Measurements from ENCODE around the gene ACTL10.
"Not testable (repeated sequence)": the region's sequence is repeated elsewhere in the genome, so short reads cannot be mapped to it uniquely, and the experiment has no call there.

ACTL10 gene

DNA sequence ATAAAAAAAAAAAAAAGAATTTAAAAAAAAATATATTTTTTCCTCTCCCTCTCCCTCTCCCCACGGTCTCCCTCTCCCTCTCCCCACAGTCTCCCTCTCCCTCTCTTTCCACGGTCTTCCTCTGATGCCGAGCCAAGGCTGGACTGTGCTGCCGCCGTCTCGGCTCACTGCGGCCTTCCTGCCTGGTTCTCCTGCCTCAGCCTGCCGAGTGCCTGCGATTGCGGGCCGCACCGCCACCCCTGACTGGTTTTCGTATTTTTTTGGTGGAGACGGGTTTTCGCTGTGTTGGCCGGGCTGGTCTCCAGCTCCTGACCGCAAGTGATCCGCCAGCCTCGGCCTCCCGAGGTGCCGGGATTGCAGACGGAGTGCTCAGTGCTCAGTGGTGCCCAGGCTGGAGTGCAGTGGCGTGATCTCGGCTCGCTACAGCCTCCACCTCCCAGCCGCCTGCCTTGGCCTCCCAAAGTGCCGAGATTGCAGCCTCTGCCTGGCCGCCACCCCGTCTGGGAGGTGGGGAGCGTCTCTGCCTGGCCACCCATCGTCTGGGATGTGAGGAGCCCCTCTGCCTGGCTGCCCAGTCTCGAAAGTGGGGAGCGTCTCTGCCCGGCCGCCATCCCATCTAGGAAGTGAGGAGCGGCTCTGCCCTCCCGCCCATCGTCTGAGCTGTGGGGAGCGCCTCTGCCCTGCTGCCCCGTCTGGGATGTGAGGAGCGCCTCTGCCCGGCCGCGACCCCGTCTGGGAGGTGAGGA, 34.1 kb downstream of the ACTL10 start:
- DNase-seq = not testable (repeated sequence)

DNA sequence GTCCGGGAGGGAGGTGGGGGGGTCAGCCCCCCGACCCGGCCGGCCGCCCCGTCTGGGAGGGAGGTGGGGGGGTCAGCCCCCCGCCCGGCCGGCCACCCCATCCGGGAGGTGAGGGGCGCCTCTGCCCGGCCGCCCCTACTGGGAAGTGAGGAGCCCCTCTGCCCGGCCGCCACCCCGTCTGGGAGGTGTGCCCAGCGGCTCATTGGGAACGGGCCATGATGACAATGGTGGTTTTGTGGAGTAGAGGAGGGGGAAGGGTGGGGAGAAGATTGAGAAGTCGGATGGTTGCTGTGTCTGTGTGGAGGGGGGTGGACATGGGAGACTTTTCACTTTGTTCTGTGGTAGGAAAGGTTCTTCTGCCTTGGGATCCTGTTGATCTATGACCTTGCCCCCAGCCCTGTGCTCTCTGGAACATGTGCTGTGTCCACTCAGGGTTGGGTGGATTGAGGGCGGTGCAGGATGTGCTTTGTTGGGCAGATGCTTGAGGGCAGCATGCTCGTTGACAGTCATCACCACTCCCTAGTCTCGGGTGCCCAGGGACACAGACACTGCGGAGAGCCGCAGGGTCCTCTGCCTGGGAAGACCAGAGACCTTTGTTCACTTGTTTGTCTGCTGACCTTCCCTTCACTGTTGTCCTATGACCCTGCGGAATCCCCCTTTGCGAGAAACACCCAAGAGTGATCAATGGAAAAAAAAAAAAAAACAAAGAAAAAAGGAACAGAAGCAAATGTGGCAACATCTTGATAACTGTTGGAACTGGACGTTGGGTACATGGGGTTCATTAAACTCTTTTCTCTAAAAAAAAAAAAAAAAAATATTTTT, 35.1 kb downstream of the ACTL10 start:
- DNase-seq = no peak

DNA sequence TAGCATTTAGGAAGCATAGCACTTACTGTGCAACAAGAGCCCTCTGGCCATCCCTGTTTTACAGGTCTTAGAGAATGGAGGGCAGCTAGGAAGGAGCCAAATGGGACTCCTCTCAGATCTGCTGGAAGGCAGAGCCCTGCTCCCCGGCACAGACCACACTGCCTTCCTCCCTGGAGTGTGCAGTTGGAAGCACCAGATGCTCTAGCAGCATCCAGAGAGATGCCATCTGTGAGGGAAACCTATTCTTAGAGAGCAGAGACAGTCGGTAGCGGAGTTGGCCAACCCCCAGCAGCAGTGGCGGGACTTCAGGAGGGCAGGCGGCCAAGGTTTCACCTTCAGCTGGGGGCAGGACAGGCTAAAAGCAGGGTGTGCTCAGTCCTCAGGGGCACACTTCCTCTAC, 36.1 kb downstream of the ACTL10 start:
- DNase-seq = no peak

DNA sequence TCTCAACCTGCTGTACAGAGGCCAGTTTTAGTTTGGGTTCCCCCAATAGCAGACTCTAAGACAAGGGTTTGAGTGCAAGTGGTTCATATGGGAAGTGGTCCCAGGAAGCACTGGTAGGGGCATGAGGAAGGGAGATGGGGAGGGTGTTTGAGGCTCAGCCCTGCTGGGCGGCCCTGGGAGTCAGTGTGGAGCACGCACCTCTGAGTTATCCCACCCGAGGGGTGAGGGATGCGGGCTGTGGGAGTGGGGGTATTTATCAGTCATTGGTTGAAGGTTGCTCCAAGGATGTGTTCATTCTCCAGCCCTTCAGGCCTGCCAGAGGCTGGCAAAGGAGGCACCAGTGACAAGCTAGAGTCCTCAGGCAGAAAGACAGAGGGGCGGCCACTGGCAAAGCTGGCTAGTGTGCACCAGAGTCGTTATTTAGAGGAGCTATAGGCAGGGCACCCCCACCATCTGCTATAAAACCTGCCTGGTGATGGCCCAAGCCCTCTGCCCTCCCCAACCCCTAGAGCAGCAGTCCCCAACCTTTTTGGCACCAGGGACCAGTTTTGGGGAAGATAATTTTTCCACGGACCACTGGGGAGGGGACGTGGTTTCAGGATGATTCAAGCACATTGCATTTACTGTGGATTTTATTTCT, 36.9 kb downstream of the ACTL10 start:
- DNase-seq = no peak

DNA sequence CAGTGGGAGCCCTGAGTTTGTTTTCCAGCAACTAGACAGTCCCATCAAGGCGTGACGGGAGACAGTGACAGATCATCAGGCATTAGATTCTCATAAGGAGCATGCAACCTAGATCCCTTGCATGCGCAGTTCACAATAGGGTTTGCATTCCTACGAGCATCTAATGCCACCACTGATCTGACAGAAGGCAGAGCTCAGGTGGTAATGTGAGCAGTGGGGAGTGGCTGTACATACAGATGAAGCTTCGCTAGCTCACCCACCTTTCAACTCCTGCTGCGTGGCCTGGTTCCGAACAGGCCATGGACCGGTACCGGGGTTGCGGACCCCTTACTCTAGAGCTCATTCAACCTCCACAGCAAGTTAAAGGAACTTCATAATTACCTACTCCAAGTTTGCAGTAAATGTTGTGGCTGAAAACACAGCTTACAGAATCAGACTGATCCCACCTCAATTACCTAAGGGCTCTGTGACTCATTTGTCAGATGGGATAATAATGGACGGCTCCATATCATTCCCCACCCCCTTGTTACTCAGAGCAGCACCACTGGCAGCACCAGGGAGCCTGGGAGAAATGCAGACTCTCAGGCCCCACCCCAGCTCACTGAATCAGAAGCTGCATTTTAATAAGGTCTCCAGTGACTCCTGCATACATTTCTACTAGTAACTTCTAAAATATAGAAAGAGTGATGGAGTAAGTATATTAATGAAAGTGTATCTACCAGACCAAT, 37.6 kb downstream of the ACTL10 start:
- DNase-seq = no peak

DNA sequence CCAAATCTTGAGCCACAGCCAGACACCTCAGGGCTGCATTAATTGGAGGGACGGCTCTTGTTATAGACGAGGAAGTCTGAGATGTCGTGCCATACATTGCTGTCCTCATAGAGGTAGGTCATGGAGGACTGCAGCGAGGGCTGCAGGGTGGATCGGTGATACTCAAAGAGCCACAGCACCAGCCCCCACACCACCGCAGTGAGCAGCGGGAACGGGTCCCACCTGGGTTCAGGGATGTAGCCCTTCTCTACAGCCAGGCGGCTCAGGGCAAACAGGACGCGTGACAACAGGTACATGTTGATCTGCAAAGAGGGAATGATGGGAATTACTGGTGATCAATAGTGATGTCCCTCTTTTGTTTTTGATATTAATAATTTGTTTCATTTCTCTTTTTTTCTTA, 40.9 kb downstream of the ACTL10 start:
- DNase-seq = no peak

DNA sequence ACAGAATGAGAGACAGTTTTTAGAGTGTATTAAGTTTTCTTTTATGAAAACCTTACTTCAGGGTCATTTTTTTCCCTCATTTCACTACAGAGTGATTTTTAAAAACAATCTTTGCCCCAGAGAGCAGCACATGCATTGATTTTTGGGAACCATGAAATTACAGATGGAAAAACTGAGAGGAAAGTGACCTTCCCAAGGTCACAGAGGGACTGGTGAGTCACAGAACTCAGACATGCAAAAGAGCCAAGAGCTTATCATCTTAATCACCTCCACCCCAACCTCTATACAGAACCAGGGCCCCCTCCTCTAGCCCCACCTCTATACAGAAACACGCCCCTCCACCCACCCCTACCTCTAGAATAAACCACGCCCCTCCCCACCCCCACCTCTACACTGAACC, 42.7 kb downstream of the ACTL10 start:
- no peak for DNase-seq

DNA sequence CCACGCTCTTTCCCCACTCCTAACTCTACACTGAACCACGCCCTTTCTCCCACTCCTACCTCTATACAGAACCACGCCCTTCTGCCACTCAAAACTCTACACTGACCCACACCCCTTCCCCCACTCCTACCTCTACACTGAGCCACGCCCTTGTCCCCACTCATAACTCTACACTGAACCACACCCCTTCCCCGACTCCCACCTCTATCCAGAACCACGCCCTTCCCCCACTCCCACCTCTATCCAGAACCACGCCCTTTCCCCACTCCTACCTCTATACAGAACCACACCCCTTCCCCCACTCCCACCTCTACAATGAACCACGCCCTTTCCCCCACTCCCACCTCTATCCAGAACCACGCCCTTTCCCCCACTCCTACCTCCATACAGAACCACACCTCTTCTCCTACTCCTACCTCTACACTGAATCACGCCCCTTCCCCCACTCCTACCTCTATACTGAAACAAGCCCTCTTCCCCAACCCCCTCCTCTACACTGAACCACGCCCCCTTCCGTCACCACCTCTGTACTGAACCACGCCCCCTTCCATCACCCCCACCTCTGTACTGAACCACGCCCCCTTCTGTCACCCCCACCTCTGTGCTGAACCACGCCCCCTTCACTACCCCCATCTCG, 43.3 kb downstream of the ACTL10 start:
- no peak for DNase-seq

DNA sequence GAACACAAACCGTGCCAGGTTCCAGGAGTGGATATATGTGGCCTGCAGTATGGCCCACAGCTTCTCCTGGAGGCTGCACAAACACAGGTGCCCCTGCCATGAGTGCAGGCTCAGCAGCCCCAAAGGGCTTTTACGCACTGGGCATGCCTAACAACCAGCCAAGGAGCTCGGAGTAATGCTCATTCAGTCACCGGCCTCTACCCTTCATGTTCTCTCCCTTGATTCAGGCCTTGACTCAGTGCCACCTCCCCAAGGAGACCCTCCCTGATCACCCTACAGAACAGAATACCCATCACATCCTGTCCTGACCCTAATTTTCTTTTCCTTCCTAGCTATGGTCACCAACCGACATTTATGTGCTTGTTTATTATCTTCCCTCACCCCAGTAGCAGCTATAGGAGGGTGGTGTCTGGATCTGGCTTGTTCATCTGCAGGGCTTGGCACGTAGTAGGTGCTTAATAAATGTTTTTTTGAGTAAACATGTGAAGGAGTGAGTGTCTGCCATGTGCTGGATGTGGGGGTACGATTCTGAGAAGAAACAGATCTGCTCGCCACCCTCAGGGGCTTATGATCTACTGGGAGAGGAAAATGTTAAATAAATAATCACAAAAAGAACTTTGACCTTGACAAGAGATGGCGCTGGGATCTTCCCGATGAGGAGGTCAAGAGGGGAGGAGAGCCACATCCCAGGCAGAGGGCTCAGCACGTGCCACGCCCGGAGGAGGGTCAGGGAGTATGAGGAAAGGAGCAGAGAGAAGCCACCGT, 44.1 kb downstream of the ACTL10 start:
- DNase-seq = no peak

DNA sequence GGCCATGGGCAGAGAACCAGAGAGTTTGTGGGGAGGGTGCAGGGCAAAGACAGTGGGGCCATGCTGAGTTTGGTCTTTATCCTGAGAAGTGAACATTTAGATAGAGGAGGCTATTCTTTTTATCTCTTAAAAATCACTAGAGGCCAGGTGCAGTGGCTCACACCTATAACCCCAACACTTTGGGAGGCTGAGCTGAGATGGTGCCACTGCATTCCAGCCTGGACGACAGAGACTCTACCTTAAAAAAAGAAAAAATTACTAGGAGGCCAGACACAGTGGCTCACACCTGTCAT, 44.6 kb downstream of the ACTL10 start:
- DNase-seq = no peak

DNA sequence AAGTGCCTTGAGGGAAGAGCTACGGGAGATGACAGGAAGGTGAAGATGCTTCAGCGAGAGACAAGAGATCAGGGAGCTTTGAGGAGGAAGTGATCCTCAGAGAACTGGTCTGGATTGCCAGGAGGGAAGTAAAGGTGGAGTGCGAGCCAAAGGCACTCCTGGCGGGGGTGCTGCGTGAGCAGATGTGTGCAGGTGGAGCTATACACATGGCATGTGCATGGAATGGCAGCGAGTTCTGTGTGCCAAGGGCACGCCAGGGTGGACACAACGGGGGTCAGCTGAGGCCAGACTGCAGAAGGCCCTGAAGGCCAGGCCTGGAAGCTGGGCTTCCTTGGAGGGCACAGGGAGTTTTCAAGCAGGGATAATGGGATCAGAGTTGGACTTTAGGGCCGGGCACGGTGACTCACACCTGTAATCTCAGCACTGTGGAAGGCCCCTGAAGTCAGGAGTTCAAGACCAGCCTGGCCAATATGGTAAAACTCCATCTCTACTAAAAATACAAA, 47.2 kb downstream of the ACTL10 start:
- no peak for DNase-seq

DNA sequence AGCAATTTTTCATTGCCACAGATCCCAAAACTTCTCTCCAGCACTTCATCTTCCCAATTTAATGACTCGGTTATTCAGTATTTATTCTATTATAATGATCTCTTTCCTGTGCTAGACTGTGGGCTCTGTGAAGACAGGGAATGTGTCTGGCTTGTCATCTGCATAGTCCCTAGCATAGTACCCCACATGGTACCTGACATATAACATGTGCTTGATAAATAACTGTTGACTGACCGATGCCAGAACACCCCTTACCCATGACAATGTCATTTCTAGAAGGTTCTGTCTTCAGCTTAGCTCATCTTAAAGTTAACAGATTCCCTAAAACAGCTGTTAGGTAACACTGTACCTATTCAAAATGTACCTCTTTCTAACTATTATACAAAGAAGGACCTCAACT, 49.8 kb downstream of the ACTL10 start:
- DNase-seq = no peak

Measured in activated CD8-positive, alpha-beta memory T cell treated with anti-CD3 and anti-CD28 coated beads, Interleukin-2, amount 50 U/mL, for 48 hours (primary cell).